Endothelial cell of umbilical vein (primary cell): Measurements from ENCODE around the gene KRTAP29-1.

ENCODE experiments used
- CTCF ChIP-seq, 2 donors: IDR thresholded peaks; 1 replicate in 1 of 2; 2 replicates in 1 of 2; pipeline ENCODE4 v1.5.1; 2011; ENCODE audit warnings: low read length in 2 of 2, mild to moderate bottlenecking in 2 of 2, moderate library complexity in 2 of 2, control low read depth in 1 of 2, inconsistent platforms in 1 of 2, low read depth in 1 of 2; ENCODE audit not compliant: insufficient read depth in 1 of 2; ENCODE audit errors: extremely low read depth in 1 of 2
- EZH2 ChIP-seq: IDR thresholded peaks from 2 replicates; pipeline ENCODE4 v1.6.1; 2012; ENCODE audit warnings: borderline replicate concordance, low read depth, mild to moderate bottlenecking, moderate library complexity, low read length, inconsistent platforms; ENCODE audit not compliant: severe bottlenecking
- FOS ChIP-seq: IDR thresholded peaks from 2 replicates; pipeline ENCODE4 v1.6.1; 2011; ENCODE audit warnings: mild to moderate bottlenecking, low read length, moderate library complexity, borderline replicate concordance; ENCODE audit not compliant: insufficient read depth
- MAX ChIP-seq: IDR thresholded peaks from 2 replicates; pipeline ENCODE4 v1.6.1; 2011; ENCODE audit not compliant: insufficient read depth, insufficient read length
- MYC ChIP-seq: IDR thresholded peaks from one replicate; pipeline ENCODE4 v1.6.1; 2011; ENCODE audit warnings: mild to moderate bottlenecking, low read depth, low read length
- POLR2A ChIP-seq: IDR thresholded peaks from 2 replicates; pipeline ENCODE4 v1.6.1; 2012; ENCODE audit warnings: low read depth, mild to moderate bottlenecking, control low read depth, low read length
- POLR2AphosphoS5 ChIP-seq: IDR thresholded peaks from 2 replicates; pipeline ENCODE4 v1.6.1; 2012; ENCODE audit warnings: low read depth, mild to moderate bottlenecking, control low read depth, low read length, moderate library complexity; ENCODE audit not compliant: insufficient read depth

DNA sequence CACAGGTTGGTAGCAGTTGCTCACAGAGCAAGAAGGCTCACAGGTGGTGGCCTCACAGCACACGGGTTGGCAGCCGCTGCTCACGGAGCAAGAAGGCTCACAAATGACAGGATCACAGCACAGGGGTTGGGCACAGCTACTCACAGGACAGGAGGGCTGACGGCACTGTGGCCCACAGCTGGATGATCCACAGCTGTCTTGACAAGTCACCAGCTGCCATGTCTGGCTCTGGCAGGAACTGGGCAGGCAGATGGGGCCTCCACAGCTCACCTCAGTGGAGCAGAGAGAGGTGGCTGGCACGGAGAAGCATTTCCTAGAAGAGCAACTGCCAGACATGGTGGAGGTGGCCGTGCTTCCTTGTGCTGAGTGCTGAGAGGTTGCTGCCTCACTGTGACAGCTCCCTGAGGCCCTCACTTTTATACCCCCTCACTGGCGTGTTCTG is 6.3 kb upstream of the KRTAP29-1 start, which contains the start of gene KRTAP16-1:
- no peak for TF ChIP-seq CTCF (IDR thresholded peaks at IDR 0.05; ENCODE audit: extremely low read depth in 1 of 2, insufficient read depth in 1 of 2, low read depth in 1 of 2, low read length in 2 of 2)
- no peak for TF ChIP-seq POLR2AphosphoS5
- TF ChIP-seq EZH2, result no peak
- TF ChIP-seq POLR2A, result no peak
- no peak for TF ChIP-seq FOS
- no peak for TF ChIP-seq MAX
- no peak for TF ChIP-seq MYC
